H1 (cell line): ENCODE results near the gene METTL1. TPM values are rescaled to one million over a fixed set of nuclear protein-coding genes. Genes with fewer than 3 reads are reported as not detected.

Experiments
- CTCF ChIA-PET: fragments of 300-600 bp; sonication (Branson Sonifier 250); formaldehyde crosslinking; loops from one replicate; lab custom pipeline; 2021; ENCODE audit not compliant: partially characterized antibody; lab: Charles Lee
- POLR2A ChIA-PET: fragments of 300-600 bp; sonication (Branson Sonifier 250); formaldehyde crosslinking; loops from one replicate; lab custom pipeline; 2021; ENCODE audit warnings: inconsistent platforms; ENCODE audit not compliant: partially characterized antibody; lab: Charles Lee
- DNase-seq, 2 experiments: peaks; one replicate each; pipeline versions ENCODE4 v3.0.0 to v3.0.0-alpha.2; 2010 to 2022; ENCODE audit warnings: low spot score in 2 of 2, low read depth in 1 of 2, mixed read lengths in 1 of 2
- FAIRE-seq: peaks from 2 replicates; lab custom pipeline; 2011; peaks lifted over from hg19 to GRCh38; lab: Jason Lieb, UNC
- H2AFZ ChIP-seq: 2 replicates; pipeline ENCODE4 v1.8.1; 2012; ENCODE audit warnings: low read length, inconsistent platforms
- H2AK5ac ChIP-seq: 2 replicates; pipeline ENCODE4 v1.6.1; 2013; ENCODE audit warnings: low read depth, low read length
- H2BK120ac ChIP-seq: replicated peaks from 2 replicates; pipeline ENCODE3; 2013; ENCODE audit warnings: low read depth, low read length, inconsistent platforms
- H2BK12ac ChIP-seq: 2 replicates; pipeline ENCODE4 v1.6.1; 2013; ENCODE audit warnings: low read depth, low read length
- H2BK15ac ChIP-seq: 2 replicates; pipeline ENCODE4 v1.6.1; 2013; ENCODE audit warnings: low read length
- H2BK20ac ChIP-seq: 2 replicates; pipeline ENCODE4 v1.6.1; 2013; ENCODE audit warnings: low read length
- H2BK5ac ChIP-seq: 2 replicates; pipeline ENCODE4 v1.6.1; 2013; ENCODE audit warnings: low read depth, low read length
- H3K14ac ChIP-seq: 2 replicates; pipeline ENCODE4 v1.6.1; 2013; ENCODE audit warnings: inconsistent platforms; ENCODE audit not compliant: insufficient read length
- H3K18ac ChIP-seq: 2 replicates; pipeline ENCODE4 v1.6.1; 2013; ENCODE audit warnings: low read length; ENCODE audit errors: extremely low read depth
- H3K23ac ChIP-seq: 2 replicates; pipeline ENCODE4 v1.6.1; 2013; ENCODE audit warnings: inconsistent platforms; ENCODE audit not compliant: insufficient read length
- H3K23me2 ChIP-seq: 2 replicates; pipeline ENCODE4 v1.6.1; 2013; ENCODE audit warnings: low read depth, low read length
- H3K27ac ChIP-seq: 2 replicates; pipeline ENCODE4 v1.6.1; 2011; ENCODE audit warnings: low read depth, low read length, inconsistent platforms
- H3K27me3 ChIP-seq, 4 experiments: replicated peaks in 1 of 4; 1 replicate in 1 of 4; 2 replicates in 3 of 4; pipeline versions ENCODE4 v1.6.1 to v1.8.1; 2011 to 2013; ENCODE audit warnings: low read length in 3 of 4, mild to moderate bottlenecking in 3 of 4, inconsistent platforms in 2 of 4, mixed read lengths in 2 of 4, moderate library complexity in 1 of 4; ENCODE audit not compliant: control insufficient read depth in 3 of 4, insufficient read depth in 3 of 4; ENCODE audit errors: extremely low read depth in 1 of 4
- H3K36me3 ChIP-seq, 4 experiments: 2 replicates each; pipeline versions ENCODE4 v1.6.1 to v1.8.1; 2011 to 2013; ENCODE audit warnings: mild to moderate bottlenecking in 4 of 4, low read length in 3 of 4, moderate library complexity in 2 of 4, control low read depth in 1 of 4, inconsistent platforms in 1 of 4; ENCODE audit not compliant: insufficient read depth in 4 of 4, control insufficient read depth in 2 of 4
- H3K4ac ChIP-seq: replicated peaks from 2 replicates; pipeline ENCODE3; 2013; ENCODE audit warnings: low read length, low read depth, mixed read lengths, inconsistent platforms; ENCODE audit not compliant: insufficient read length
- H3K4me1 ChIP-seq, 4 experiments: replicated peaks in 1 of 4; 1 replicate in 1 of 4; 2 replicates in 3 of 4; pipeline versions ENCODE4 v1.6.1 to v1.8.1; 2011 to 2013; ENCODE audit warnings: low read length in 3 of 4, inconsistent platforms in 2 of 4, mixed read lengths in 1 of 4; ENCODE audit not compliant: insufficient read depth in 4 of 4, control insufficient read depth in 3 of 4
- H3K4me2 ChIP-seq, 2 experiments: 2 replicates each; pipeline versions ENCODE4 v1.6.1 to v1.8.1; 2011 to 2013; ENCODE audit warnings: low read depth in 2 of 2, low read length in 2 of 2, control low read depth in 1 of 2, inconsistent platforms in 1 of 2, mild to moderate bottlenecking in 1 of 2; ENCODE audit not compliant: insufficient read depth in 1 of 2
- H3K4me3 ChIP-seq, 4 experiments: fragments of 200-600, 300-600 bp in 1 of 4; sonication (generic), shearing (Covaris generic), sonication (Bioruptor Twin) in 1 of 4; 2 replicates each; pipeline versions ENCODE4 v1.5.1 to v1.8.1; 2011 to 2016; ENCODE audit warnings: low read length in 4 of 4, low read depth in 3 of 4, control low read depth in 2 of 4, inconsistent platforms in 2 of 4, mild to moderate bottlenecking in 2 of 4, mixed read lengths in 1 of 4, moderate library complexity in 1 of 4; ENCODE audit not compliant: insufficient read depth in 2 of 4; ENCODE audit errors: extremely low read depth in 1 of 4
- H3K56ac ChIP-seq: replicated peaks from 2 replicates; pipeline ENCODE3; 2013; ENCODE audit warnings: low read depth, mild to moderate bottlenecking, mixed read lengths, low read length, inconsistent platforms; ENCODE audit not compliant: insufficient read length
- H3K79me1 ChIP-seq: 2 replicates; pipeline ENCODE4 v1.6.1; 2013; ENCODE audit warnings: low read depth, low read length, control low read depth
- H3K79me2 ChIP-seq, 2 experiments: 2 replicates each; pipeline versions ENCODE4 v1.6.1 to v1.8.1; 2012 to 2013; ENCODE audit warnings: low read length in 2 of 2, mild to moderate bottlenecking in 2 of 2, inconsistent platforms in 1 of 2; ENCODE audit not compliant: insufficient read depth in 2 of 2, control insufficient read depth in 1 of 2
- H3K9ac ChIP-seq, 4 experiments: replicated peaks in 1 of 4; 1 replicate in 1 of 4; 2 replicates in 3 of 4; pipeline versions ENCODE4 v1.6.1 to v1.8.1; 2011 to 2013; ENCODE audit warnings: low read depth in 3 of 4, low read length in 3 of 4, control low read depth in 2 of 4, mild to moderate bottlenecking in 2 of 4, moderate library complexity in 2 of 4, inconsistent platforms in 1 of 4; ENCODE audit errors: extremely low read depth in 1 of 4
- H3K9me3 ChIP-seq, 2 experiments: 2 replicates each; pipeline versions ENCODE4 v1.6.1 to v1.8.1; 2012 to 2013; ENCODE audit warnings: mild to moderate bottlenecking in 2 of 2, moderate library complexity in 2 of 2, control low read depth in 1 of 2, inconsistent platforms in 1 of 2, low read depth in 1 of 2, low read length in 1 of 2, mixed read lengths in 1 of 2; ENCODE audit not compliant: insufficient read depth in 2 of 2
- H4K20me1 ChIP-seq, 2 experiments: replicated peaks in 1 of 2; 2 replicates each; pipeline versions ENCODE3 to v1.8.1; 2011 to 2013; ENCODE audit warnings: inconsistent platforms in 2 of 2, low read length in 2 of 2, mild to moderate bottlenecking in 1 of 2; ENCODE audit not compliant: insufficient read depth in 2 of 2, control insufficient read depth in 1 of 2
- H4K5ac ChIP-seq: 2 replicates; pipeline ENCODE4 v1.6.1; 2013; ENCODE audit warnings: low read length, low read depth, mixed read lengths, inconsistent platforms; ENCODE audit not compliant: insufficient read length
- H4K8ac ChIP-seq: 2 replicates; pipeline ENCODE4 v1.8.0; 2013; ENCODE audit warnings: mild to moderate bottlenecking, moderate library complexity, low read length, inconsistent platforms; ENCODE audit not compliant: insufficient read depth; ENCODE audit errors: extremely low read depth
- H4K91ac ChIP-seq: replicated peaks from 2 replicates; pipeline ENCODE3; 2013; ENCODE audit warnings: low read length, mixed read lengths, inconsistent platforms; ENCODE audit not compliant: insufficient read length
- BCL11A ChIP-seq, 2 experiments: IDR thresholded peaks; one replicate each; pipeline ENCODE4 v1.6.1; 2011; ENCODE audit warnings: low read depth in 2 of 2, low read length in 2 of 2, mild to moderate bottlenecking in 2 of 2
- CTCF ChIP-seq, 3 experiments: IDR thresholded peaks; 1 replicate in 2 of 3; 2 replicates in 1 of 3; pipeline versions ENCODE4 v1.5.1 to v1.6.1; 2011; ENCODE audit warnings: low read length in 3 of 3, mild to moderate bottlenecking in 3 of 3, inconsistent platforms in 2 of 3, low read depth in 1 of 3, moderate library complexity in 1 of 3; ENCODE audit not compliant: insufficient read depth in 1 of 3; ENCODE audit errors: control extremely low read depth in 1 of 3
- HDAC6 ChIP-seq: IDR thresholded peaks from one replicate; pipeline ENCODE4 v1.7.1; 2012; ENCODE audit warnings: low read depth, mild to moderate bottlenecking, inconsistent platforms, low read length, moderate library complexity
- KDM1A ChIP-seq: fragments of 200-600, 300-600 bp; sonication (generic); IDR thresholded peaks from 2 replicates; pipeline ENCODE4 v1.7.1; 2016; ENCODE audit warnings: mild to moderate bottlenecking, low read length, borderline replicate concordance
- KDM5A ChIP-seq: fragments of 200-600 bp; IDR thresholded peaks from 2 replicates; pipeline ENCODE4 v1.7.1; 2012; ENCODE audit warnings: mild to moderate bottlenecking, low read length, inconsistent platforms, mixed read lengths
- NANOG ChIP-seq: IDR thresholded peaks from 2 replicates; pipeline ENCODE4 v1.6.1; 2011; ENCODE audit warnings: low read length, low read depth, mild to moderate bottlenecking, inconsistent platforms; ENCODE audit not compliant: insufficient read depth, poor library complexity, severe bottlenecking
- NRF1 ChIP-seq: IDR thresholded peaks from 2 replicates; pipeline ENCODE4 v1.6.1; 2011; ENCODE audit warnings: mild to moderate bottlenecking, low read depth, low read length, improper control_type of control experiment
- RBBP5 ChIP-seq: IDR thresholded peaks from 2 replicates; pipeline ENCODE4 v1.7.1; 2012; ENCODE audit warnings: low read depth, mild to moderate bottlenecking, inconsistent platforms, low read length, moderate library complexity, borderline replicate concordance
- SAP30 ChIP-seq: fragments of 300-600 bp; sonication (generic); IDR thresholded peaks from 2 replicates; pipeline ENCODE4 v1.7.1; 2012; ENCODE audit warnings: low read length, moderate library complexity, mild to moderate bottlenecking, inconsistent platforms; ENCODE audit not compliant: insufficient read depth, insufficient replicate concordance
- SIRT6 ChIP-seq: IDR thresholded peaks from one replicate; pipeline ENCODE4 v1.7.1; 2012; ENCODE audit warnings: low read length, inconsistent platforms
- TEAD4 ChIP-seq: IDR thresholded peaks from 2 replicates; pipeline ENCODE4 v1.6.1; 2012; ENCODE audit warnings: low read depth, low read length, inconsistent platforms, mixed read lengths
- WGBS, 2 experiments: shearing (Covaris generic) in 1 of 2; methylation state at CpG; one replicate each; pipeline versions ENCODE4 v1.1.6 to v1.1.7; 2013 to 2015; ENCODE audit warnings: low lambda C conversion rate in 2 of 2, mixed read lengths in 2 of 2, inconsistent platforms in 1 of 2, low coverage in 1 of 2, missing lambda C conversion rate in 1 of 2; ENCODE audit not compliant: insufficient replicate concordance in 2 of 2, insufficient coverage in 1 of 2, insufficient read length in 1 of 2; ENCODE audit errors: extremely low coverage in 1 of 2, missing lambda C conversion rate in 1 of 2; 5-methylcytosine and 5-hydroxymethylcytosine counted together
- polyA plus RNA-seq, 7 experiments: library from polyadenylated mRNA; depleted of rRNA in 3 of 7; stranded (reverse) in 5 of 7; unstranded in 2 of 7; fragments of >200 nt in 5 of 7; fragments of 200-250 nt in 2 of 7; gene quantifications; 1 replicate in 5 of 7; 2 replicates in 1 of 7; 4 replicates in 1 of 7; pipeline versions ENCODE4 v1.2.1 to v1.2.3, GENCODE V29; 2011 to 2013; ENCODE audit warnings: missing spikeins in 2 of 7, mixed read lengths in 2 of 7
- total RNA-seq: library from RNA; stranded (reverse); fragmentation: NEBNext Ultra II Directional; extraction: Animal tissue kit (Norgen Biotek cat#: 25700); gene quantifications from 2 replicates; pipeline ENCODE4 v1.2.1, GENCODE V29; 2021

METTL1 gene
- total and polyA plus RNA-seq, 2 of the 8 experiments (the other 6 are each of a cell fraction or from before 2014, with no cell fraction given) = 40.5 to 46.0 TPM

- Histone ChIP-seq H4K5ac (no peak overlapping the region), H2AFZ (no peak overlapping the region), H3K18ac (no peak overlapping the region), H4K20me1 (no peaks in the 10 kb centered on the region), H2BK5ac (no peak overlapping the region), H3K56ac (no peak overlapping the region), H3K9me3 (no peaks in the 10 kb centered on the region), H3K27ac (no peak overlapping the region), H2BK12ac (no peak overlapping the region), H3K9ac (no peak overlapping the region), H3K4me1 (peaks cover 0 to 3% (median 1%) of the 10 kb centered on the region in 4 experiments; a peak in 2 of 7 replicates), H3K79me1 (no peaks in the 10 kb centered on the region; the same call in 1 of the 2 replicates), H2AK5ac (no peak overlapping the region), H3K23me2 (peaks cover 12% of the 10 kb centered on the region; the same call in 1 of the 2 replicates), H3K4me2 (no peak overlapping the region), H2BK120ac (no peak overlapping the region), H3K4me3 (no peak overlapping the region), H3K14ac (no peak overlapping the region), H2BK15ac (no peak overlapping the region), H3K27me3 (peaks cover 0 to 4% (median 1%) of the 10 kb centered on the region in 4 experiments; a peak in 2 of 7 replicates), H3K36me3 (peaks cover 0 to 4% (median 1%) of the 10 kb centered on the region in 4 experiments; a peak in 3 of 8 replicates), H3K23ac (no peak overlapping the region), H4K8ac (no peak overlapping the region), H3K79me2 (0 out of 4 replicates have a peak, but pooled peaks cover 0 to 7% of the 10 kb centered on the region in 2 experiments), H3K4ac (no peak overlapping the region), H4K91ac (no peak overlapping the region), H2BK20ac (no peak overlapping the region)
- POLR2A ChIA-PET = interaction anchor here (0.9 to 1.8 kb wide), 2 partner anchors 18 to 26 kb away, joined by 4 read pairs; no protein-coding TSS in a partner anchor
- DNase-seq (no peak), FAIRE-seq (no peak)
- CTCF ChIA-PET = interaction anchor here (0.8 to 4.5 kb wide), 5 partner anchors 9 to 63 kb away, joined by 3 to 28 read pairs (median 5); no protein-coding TSS in a partner anchor
- WGBS, 2 experiments = 83% methylated on average over 1 of the region's 3 CpGs; no CpG with 5 or more reads in 1 of the 2 experiments
- TF ChIP-seq CTCF (IDR thresholded peaks at IDR 0.05; ENCODE audit: control extremely low read depth in 1 of 3, insufficient read depth in 1 of 3, low read depth in 1 of 3, low read length in 3 of 3) = no peak
- TF ChIP-seq SAP30 = no peak
- no peak for TF ChIP-seq RBBP5
- TF ChIP-seq HDAC6 = no peak
- TF ChIP-seq TEAD4 = no peak
- TF ChIP-seq KDM1A = no peak
- TF ChIP-seq NANOG = no peak
- no peak for TF ChIP-seq NRF1
- no peak for TF ChIP-seq KDM5A
- no peak for TF ChIP-seq SIRT6
- TF ChIP-seq BCL11A (IDR thresholded peaks at IDR 0.05; ENCODE audit: low read depth in 2 of 2, low read length in 2 of 2) = no peak
Measured at GRCh38 chr12:57775044-57775443, 3.1 kb upstream of the METTL1 start.
